CD4-positive, alpha-beta T cell (primary cell): ENCODE results near the gene ATPAF2. TPM values are rescaled to one million over a fixed set of nuclear protein-coding genes. Genes with fewer than 3 reads are reported as not detected.

ENCODE experiments used
- ATAC-seq: fragments of 200-7000 bp; cut with Tn5 transposase; one replicate; pipeline ENCODE4 v1.10.0; 2022; ENCODE audit warnings: mild to moderate bottlenecking; ENCODE audit not compliant: poor library complexity
- CTCF ChIA-PET: fragments of 350-600 bp; sonication (Branson Sonifier 250); formaldehyde crosslinking; loops from one replicate; lab custom pipeline; 2021; ENCODE audit warnings: antibody characterized with exemption, inconsistent platforms; lab: Charles Lee
- POLR2A ChIA-PET: fragments of 350-600 bp; sonication (Branson Sonifier 250); formaldehyde crosslinking; loops from one replicate; lab custom pipeline; 2021; ENCODE audit warnings: antibody characterized with exemption, inconsistent platforms; lab: Charles Lee
- DNase-seq, 14 experiments: peaks; one replicate each; pipeline ENCODE4 v3.0.0-alpha.2; 2013 to 2020; ENCODE audit warnings: mixed read lengths in 2 of 14
- H3K27ac ChIP-seq, 2 donors: one replicate each; pipeline versions ENCODE4 v1.5.1 to v1.7.0; 2013; ENCODE audit warnings: low read length in 2 of 2, low read depth in 1 of 2, mild to moderate bottlenecking in 1 of 2
- H3K27me3 ChIP-seq, 2 experiments: 1 replicate in 1 of 2; 2 replicates in 1 of 2; pipeline versions ENCODE4 v1.6.1 to v1.7.0; 2013; ENCODE audit warnings: low read length in 2 of 2, control low read depth in 1 of 2, mild to moderate bottlenecking in 1 of 2, moderate library complexity in 1 of 2; ENCODE audit not compliant: insufficient read depth in 2 of 2, control insufficient read depth in 1 of 2
- H3K36me3 ChIP-seq: one replicate; pipeline ENCODE4 v1.6.1; 2013; ENCODE audit warnings: low read length, control low read depth; ENCODE audit not compliant: insufficient read depth
- H3K4me1 ChIP-seq: one replicate; pipeline ENCODE4 v1.6.1; 2013; ENCODE audit warnings: low read length, control low read depth; ENCODE audit not compliant: insufficient read depth
- H3K4me3 ChIP-seq: one replicate; pipeline ENCODE4 v1.5.1; 2013; ENCODE audit warnings: mild to moderate bottlenecking, low read length, moderate library complexity
- H3K9me3 ChIP-seq, 2 experiments: 1 replicate in 1 of 2; 2 replicates in 1 of 2; pipeline versions ENCODE4 v1.6.1 to v1.7.0; 2013; ENCODE audit warnings: low read length in 2 of 2, mild to moderate bottlenecking in 2 of 2, control low read depth in 1 of 2, moderate library complexity in 1 of 2; ENCODE audit not compliant: control insufficient read depth in 1 of 2, insufficient read depth in 1 of 2
- H3K27ac Mint-ChIP-seq: one replicate; pipeline ENCODE4 v1.8.0; 2020; ENCODE audit warnings: mixed read lengths
- H3K27me3 Mint-ChIP-seq: one replicate; pipeline ENCODE4 v1.8.0; 2021; ENCODE audit warnings: mixed read lengths
- H3K36me3 Mint-ChIP-seq: one replicate; pipeline ENCODE4 v1.8.0; 2021; ENCODE audit warnings: low read depth, mixed read lengths
- H3K4me1 Mint-ChIP-seq: one replicate; pipeline ENCODE4 v1.8.0; 2021; ENCODE audit warnings: low read depth, mixed read lengths
- H3K4me3 Mint-ChIP-seq: one replicate; pipeline ENCODE4 v1.8.0; 2020; ENCODE audit warnings: mild to moderate bottlenecking, mixed read lengths
- H3K9me3 Mint-ChIP-seq: one replicate; pipeline ENCODE4 v1.8.0; 2020; ENCODE audit warnings: mixed read lengths
- CTCF ChIP-seq: fragments of 200-600 bp; IDR thresholded peaks from one replicate; pipeline ENCODE4 v1.8.0; 2022; ENCODE audit warnings: antibody characterized with exemption, mild to moderate bottlenecking
- intact Hi-C, 2 experiments: fragments of 100-400 bp; cut with DNase I in 1 of 2; cut with micrococcal nuclease in 1 of 2; formaldehyde crosslinking; loops; one replicate each; pipeline versions ENCODE4 v1.15.1 to v1.9.0; 2023 to 2025; cut with DNase I, micrococcal nuclease
- total RNA-seq, 174 experiments: library from RNA in 2 of 174; stranded (reverse) in 2 of 174; gene quantifications; one replicate each; pipeline ENCODE4 v1.2.3 and lab custom pipeline; 2021 to 2026

The ATPAF2 gene
- total RNA-seq, 2 experiments from 2014 or later: 20.8 to 21.9 TPM

GRCh38 chr17:17994271-17995069 lies 44.5 kb downstream of the ATPAF2 start:
- H3K27me3 ChIP-seq: no peaks in the 10 kb centered on the region
- no peak overlapping the region for H3K4me3 ChIP-seq
- Mint-ChIP-seq H3K9me3 (no peaks in the 10 kb centered on the region), H3K36me3 (no peaks in the 10 kb centered on the region), H3K27me3 (no peaks in the 10 kb centered on the region), H3K4me3 (no peak overlapping the region), H3K27ac (no peak overlapping the region), H3K4me1 (no peaks in the 10 kb centered on the region)
- H3K36me3 ChIP-seq: no peaks in the 10 kb centered on the region
- no peak overlapping the region for H3K27ac ChIP-seq
- peak in 3 of 14 experiments; percentile 15 to 38 (median 21) for DNase-seq
- CTCF ChIA-PET: interaction anchor here (0.6 kb wide), 1 partner anchor 7 kb away, joined by 7 read pairs; no protein-coding TSS in a partner anchor
- no peaks in the 10 kb centered on the region for H3K4me1 ChIP-seq
- POLR2A ChIA-PET: no interaction called here
- no peak for ATAC-seq
- intact Hi-C loops: no loop called here
- no peak for TF ChIP-seq CTCF
- H3K9me3 ChIP-seq: no peaks in the 10 kb centered on the region

- POLR2A ChIA-PET: no interaction called here
- Histone ChIP-seq H3K27me3 (no peaks in the 10 kb centered on the region), H3K36me3 (no peaks in the 10 kb centered on the region), H3K4me1 (no peaks in the 10 kb centered on the region), H3K4me3 (no peak overlapping the region), H3K9me3 (no peaks in the 10 kb centered on the region), H3K27ac (no peak overlapping the region)
- Mint-ChIP-seq H3K27ac (no peak overlapping the region), H3K9me3 (no peaks in the 10 kb centered on the region), H3K4me3 (no peak overlapping the region), H3K4me1 (no peaks in the 10 kb centered on the region), H3K27me3 (no peaks in the 10 kb centered on the region), H3K36me3 (no peaks in the 10 kb centered on the region)
- intact Hi-C loops: no loop called here
- no peak for TF ChIP-seq CTCF
- no peak for DNase-seq
- ATAC-seq: no peak
- CTCF ChIA-PET: no interaction called here
Observed at GRCh38 chr17:17993852-17994251, 45.1 kb downstream of the ATPAF2 start.

GRCh38 chr17:17993366-17993765 lies 45.6 kb downstream of the ATPAF2 start:
- H3K27me3 Mint-ChIP-seq: no peaks in the 10 kb centered on the region
- H3K4me1 Mint-ChIP-seq: no peaks in the 10 kb centered on the region
- H3K36me3 Mint-ChIP-seq: no peaks in the 10 kb centered on the region
- Histone ChIP-seq H3K9me3 (no peaks in the 10 kb centered on the region), H3K36me3 (no peaks in the 10 kb centered on the region), H3K4me1 (no peaks in the 10 kb centered on the region), H3K4me3 (no peak overlapping the region), H3K27ac (no peak overlapping the region), H3K27me3 (no peaks in the 10 kb centered on the region)
- ATAC-seq (no peak), DNase-seq (no peak)
- ChIA-PET POLR2A (no interaction called here), CTCF (no interaction called here)
- H3K4me3 Mint-ChIP-seq: no peak overlapping the region
- intact Hi-C loops: no loop called here
- no peak overlapping the region for H3K27ac Mint-ChIP-seq
- H3K9me3 Mint-ChIP-seq: no peaks in the 10 kb centered on the region
- no peak for TF ChIP-seq CTCF
